Raji (cell line): Measurements from ENCODE around the gene UCKL1.

Source experiments
- POLR2A ChIP-seq: IDR thresholded peaks from 2 replicates; pipeline ENCODE4 v1.6.1; 2011; ENCODE audit warnings: low read depth, low read length, control low read depth; ENCODE audit not compliant: insufficient read depth

The UCKL1 gene

DNA sequence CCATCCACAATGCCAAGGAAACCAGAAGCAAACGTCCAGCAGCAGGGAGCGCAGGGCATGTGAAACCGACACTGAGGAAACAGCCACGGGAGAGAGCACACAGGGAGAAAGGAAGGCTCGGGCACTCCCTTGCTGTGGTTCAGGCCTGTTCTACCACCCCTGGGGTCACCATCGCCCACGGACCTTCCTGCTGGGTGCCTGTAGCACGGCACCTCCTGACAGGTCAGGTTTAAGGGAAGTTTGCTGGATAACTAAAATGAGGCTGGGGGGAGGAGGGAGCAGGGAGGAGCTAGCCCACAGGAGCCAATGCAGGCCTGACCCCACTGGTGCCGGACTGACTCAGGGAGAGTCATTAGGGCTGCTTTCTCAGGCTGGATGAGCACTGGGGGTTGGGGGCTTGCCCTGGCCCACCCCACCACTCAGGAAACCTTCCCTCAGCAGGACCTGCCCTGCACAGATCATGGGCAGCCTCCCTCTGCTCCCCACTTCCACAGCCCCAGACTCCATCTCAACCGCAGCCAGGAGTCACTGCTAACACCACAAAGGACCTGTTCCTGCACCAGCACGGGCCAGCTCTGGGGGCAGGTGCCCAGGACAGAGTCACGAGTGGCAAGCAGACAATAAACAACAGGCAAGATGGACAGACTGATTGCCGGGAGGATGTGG is 2.3 kb downstream of the UCKL1 start:
- TF ChIP-seq POLR2A = no peak

GRCh38 chr20:63952769-63953168 is 3.4 kb downstream of the UCKL1 start:
- TF ChIP-seq POLR2A = no peak

DNA sequence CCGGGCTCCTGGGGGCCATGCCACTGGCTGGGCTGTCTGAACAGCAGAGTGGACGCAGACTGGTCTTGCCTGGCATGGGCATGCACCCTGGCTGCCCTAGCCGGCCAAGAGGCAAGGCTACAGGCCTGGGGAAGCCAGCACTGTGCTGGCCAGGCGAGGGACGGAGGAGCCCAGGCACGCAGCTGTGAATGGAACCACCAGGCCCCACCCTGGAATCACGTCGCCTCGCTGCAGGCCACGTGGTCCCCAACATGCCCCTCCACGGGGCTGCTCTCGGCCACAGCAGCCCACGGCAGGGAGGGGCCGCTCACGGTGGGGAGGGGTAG is 4.0 kb downstream of the UCKL1 start:
- TF ChIP-seq POLR2A = no peak

DNA sequence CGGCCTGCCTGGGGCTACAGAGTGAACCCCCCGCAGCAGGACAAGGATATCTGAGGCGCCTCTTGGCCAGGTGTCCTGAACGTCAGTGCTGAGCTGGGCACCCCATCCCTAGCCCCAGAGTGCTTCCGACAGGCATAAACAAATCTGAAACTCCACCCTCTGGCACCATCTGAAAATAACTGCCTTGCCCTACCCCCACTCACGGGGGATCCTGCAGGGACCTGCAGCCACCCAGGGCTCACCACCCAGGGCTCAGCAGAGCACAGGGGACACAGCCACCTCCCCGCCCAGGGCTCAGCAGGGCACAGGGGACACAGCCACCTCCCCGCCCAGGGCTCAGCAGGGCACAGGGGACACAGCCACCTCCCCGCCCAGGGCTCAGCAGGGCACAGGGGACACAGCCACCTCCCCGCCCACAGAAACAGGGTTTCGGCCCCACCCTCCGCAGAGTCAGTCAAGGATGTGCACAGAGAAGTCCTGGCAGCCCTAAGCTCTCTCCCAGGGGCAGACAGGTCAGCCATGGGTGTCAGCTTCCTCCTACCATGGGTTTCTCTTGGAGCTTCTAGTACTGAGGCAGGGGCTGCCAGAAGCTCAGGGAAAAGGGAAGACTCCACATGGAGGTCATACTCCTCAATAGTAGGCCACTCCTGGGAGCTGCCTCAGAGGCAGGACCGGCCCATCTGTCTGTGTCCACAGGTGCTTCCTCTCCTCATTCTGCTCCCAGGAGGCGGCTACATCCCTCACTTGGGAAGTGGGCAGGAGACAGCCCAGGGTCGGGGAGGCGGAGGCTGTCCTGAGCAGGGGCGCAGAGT is 4.6 kb downstream of the UCKL1 start:
- no peak for TF ChIP-seq POLR2A

GRCh38 chr20:63950701-63951397 is 5.4 kb downstream of the UCKL1 start:
- no peak for TF ChIP-seq POLR2A

- TF ChIP-seq POLR2A = no peak
These were observed 8.4 kb downstream of the UCKL1 start for GRCh38 chr20:63947638-63948456.

DNA sequence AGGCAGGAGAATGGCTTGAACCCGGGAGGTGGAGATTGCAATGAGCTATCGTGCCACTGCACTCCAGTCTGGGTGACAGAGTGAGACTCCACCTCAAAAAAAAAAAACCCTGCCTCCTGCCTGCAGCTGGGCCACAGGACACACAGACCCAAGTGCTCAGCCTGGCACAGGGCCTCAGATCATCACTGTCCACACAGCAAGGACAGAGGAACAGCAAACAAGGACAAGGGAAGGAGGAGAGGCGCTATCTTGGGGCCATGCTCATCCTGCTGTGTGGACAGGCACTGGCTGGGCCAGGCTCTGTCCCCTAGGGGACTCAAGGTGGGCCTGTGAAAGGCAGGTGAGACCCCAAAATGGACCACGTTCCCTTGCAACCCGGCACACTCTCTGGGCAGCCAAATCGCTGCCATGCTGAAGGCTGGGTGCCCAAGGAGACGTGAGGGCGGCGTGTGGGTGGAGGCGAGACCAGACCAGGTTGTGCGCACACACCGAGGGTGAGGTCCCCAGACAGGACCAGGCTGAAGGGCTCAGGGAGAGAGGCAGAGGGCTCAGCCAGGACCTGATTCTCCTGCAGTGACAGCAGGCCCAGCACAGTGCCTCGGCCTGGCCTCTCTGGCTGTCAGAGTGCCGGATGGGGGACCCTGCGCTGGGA is 9.1 kb downstream of the UCKL1 start:
- TF ChIP-seq POLR2A = no peak

DNA sequence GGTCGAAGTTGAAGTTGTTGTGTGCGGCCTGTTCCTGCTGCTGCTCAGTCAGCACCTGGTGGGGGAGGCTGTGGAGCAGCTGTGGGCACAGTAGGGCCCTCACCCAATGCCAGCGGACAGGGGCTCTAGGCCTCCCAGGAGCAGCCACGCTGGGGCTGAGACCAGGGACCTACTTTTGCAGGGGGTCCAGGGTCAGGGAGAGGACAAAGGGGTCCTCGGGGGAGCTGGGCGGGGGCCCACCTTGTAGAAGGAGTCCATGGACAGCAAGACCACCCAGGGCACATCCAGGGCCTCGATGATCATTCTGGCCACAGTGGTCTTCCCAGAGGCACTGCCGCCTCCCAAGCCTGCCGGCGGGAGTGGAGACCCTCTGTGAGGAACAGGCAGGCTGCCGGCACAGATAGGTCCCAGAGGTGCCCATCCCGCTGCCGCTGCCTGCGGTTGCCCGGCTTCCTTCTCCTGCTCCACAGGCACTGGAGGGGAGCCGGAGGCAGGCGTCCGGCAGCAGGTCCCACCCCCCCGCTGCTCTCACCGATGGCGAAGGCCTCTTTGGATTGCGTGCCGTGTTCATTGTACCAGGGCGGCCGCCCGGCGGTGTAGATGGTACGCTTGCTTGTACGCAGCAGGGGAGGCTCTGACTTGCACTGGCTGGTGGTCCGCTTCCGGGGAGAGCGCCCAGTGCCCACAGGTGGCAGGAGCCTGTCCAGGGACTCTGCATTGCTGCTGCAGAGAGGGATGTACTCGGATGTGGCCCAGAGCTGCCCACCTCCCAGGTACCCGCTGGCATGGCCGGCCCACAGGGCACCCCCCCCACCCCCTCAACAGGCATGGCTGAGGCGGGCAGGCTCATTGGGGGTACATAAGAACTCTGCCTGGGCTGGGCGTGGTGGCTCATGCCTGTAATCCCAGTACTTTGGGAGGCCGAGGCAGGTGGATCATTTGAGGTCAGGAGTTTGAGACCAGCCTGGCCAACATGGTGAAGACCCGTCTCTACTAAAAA is 10.0 kb downstream of the UCKL1 start:
- TF ChIP-seq POLR2A = no peak

DNA sequence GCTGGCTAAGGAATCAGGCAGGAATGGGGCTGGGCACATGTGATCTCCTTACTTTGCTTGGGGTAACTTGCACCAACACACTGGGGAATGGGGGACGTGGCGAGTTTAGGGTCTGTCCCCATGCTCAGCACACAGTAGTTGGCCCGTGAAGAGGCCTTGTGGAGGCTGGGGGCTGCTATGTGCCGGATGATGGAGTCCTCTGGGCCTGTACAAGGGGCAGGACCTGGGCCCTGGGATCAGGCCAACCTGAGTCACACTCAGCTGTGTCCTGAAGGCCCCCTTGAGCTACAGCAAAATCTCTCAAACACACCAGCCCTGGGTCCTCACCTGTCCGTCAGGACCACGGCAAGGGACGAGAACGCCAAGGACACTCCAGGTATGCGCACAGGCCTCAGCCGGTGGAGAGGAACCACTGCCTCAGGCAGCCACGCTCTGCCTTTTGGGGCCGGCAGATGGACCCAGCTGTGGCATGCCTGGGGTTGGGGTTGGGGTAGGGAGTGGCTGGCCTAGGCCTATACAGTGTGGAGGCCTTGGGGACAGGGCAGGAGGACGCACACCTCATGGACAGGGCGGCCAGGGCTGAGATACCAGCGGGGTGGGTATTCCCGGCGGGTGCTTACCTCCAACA is 11.1 kb downstream of the UCKL1 start:
- no peak for TF ChIP-seq POLR2A

DNA sequence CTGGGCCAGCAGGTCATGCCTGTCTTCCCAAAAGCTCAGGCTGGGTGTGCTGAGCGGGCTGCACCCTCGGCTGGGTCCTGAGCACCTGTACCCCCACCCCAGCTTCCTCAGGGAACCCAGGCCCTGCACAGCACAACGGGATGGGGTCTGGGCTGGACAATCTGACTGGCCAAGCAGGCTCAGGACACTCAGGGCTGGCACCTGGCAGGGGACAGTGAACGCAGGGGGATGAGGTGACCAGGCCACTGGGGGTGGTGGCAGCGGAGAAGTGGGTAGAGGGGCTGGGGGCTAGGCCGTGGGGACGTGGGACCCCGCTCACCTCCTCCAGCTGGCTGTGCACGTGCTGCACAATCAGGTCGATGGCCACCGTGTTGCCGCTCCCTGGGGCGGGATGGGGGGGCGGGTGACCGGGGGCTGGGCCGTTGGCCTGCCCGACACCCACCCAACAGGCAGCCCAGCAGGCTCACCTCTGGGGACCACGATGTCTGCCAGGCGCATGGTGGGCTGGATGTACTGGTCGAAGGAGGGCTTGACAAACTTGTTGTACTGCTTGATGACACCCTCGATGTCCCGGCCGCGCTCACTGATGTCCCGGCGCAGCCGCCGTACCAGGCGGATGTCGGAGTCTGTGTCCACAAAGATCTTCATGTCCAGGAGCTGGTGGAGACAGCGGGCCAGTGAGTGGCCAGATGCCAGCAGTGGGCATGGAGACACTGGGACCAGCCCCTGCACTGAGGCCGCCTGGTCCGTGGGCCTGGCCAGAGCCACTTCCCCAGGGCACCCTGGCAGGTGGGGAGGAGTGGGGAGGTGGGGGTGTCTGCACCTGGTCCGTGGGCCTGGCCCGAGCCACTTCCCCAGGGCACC is 11.9 kb downstream of the UCKL1 start:
- TF ChIP-seq POLR2A = no peak

GRCh38 chr20:63943808-63944077 is 12.5 kb downstream of the UCKL1 start:
- TF ChIP-seq POLR2A = no peak

- TF ChIP-seq POLR2A = no peak
These were observed 13.0 kb downstream of the UCKL1 start for GRCh38 chr20:63942969-63943807.
